ENCODE data around the gene TTC28.

DNA sequence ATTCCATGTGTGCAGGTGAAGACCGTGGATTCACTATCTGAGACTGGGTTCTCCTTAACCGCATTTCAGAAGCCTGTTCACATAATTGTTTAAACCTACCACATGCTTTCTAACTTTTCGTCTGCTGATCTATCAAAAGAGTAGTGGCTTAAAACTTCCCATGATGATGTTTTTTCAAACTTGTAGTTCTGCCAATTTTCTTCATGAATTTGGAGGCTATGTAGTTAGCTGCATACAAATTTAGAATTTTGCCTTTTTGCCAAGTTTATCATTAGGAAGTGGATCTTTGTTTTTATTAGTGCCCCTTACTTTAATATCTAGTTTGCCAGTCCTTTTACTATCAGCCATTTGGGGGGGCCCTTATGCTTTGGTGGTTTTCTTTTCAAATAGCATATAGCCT is 703.1 kb downstream of the TTC28 start:
- TF ChIP-seq, protein P1, sequence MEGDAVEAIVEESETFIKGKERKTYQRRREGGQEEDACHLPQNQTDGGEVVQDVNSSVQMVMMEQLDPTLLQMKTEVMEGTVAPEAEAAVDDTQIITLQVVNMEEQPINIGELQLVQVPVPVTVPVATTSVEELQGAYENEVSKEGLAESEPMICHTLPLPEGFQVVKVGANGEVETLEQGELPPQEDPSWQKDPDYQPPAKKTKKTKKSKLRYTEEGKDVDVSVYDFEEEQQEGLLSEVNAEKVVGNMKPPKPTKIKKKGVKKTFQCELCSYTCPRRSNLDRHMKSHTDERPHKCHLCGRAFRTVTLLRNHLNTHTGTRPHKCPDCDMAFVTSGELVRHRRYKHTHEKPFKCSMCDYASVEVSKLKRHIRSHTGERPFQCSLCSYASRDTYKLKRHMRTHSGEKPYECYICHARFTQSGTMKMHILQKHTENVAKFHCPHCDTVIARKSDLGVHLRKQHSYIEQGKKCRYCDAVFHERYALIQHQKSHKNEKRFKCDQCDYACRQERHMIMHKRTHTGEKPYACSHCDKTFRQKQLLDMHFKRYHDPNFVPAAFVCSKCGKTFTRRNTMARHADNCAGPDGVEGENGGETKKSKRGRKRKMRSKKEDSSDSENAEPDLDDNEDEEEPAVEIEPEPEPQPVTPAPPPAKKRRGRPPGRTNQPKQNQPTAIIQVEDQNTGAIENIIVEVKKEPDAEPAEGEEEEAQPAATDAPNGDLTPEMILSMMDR (IDR thresholded peaks at IDR 0.05), result no peak
- no peak for TF ChIP-seq EZH2phosphoT487 (IDR thresholded peaks at IDR 0.05)
